ENCODE results near the gene OAF.
"Not testable (repeated sequence)": the region's sequence is repeated elsewhere in the genome, so short reads cannot be mapped to it uniquely, and the experiment has no call there.

OAF gene

GRCh38 chr11:120243221-120243620, 32.4 kb downstream of the OAF start:
- DNase-seq (ENCODE audit: low spot score): no peak

- peak; percentile 66 for DNase-seq (ENCODE audit: low spot score)
Measured at GRCh38 chr11:120244476-120245365, 33.9 kb downstream of the OAF start.

GRCh38 chr11:120245434-120245833, 34.6 kb downstream of the OAF start:
- DNase-seq (ENCODE audit: low spot score): no peak

GRCh38 chr11:120248551-120249278, 37.9 kb downstream of the OAF start:
- peak; percentile 85 for DNase-seq (ENCODE audit: low spot score)

GRCh38 chr11:120249279-120250262, 38.7 kb downstream of the OAF start:
- no peak for DNase-seq (ENCODE audit: low spot score)

GRCh38 chr11:120253377-120253776, 42.5 kb downstream of the OAF start:
- not testable (repeated sequence) for DNase-seq (ENCODE audit: low spot score)

- DNase-seq (ENCODE audit: low spot score): no peak
Measured at GRCh38 chr11:120254788-120255518, 44.1 kb downstream of the OAF start.

- no peak for DNase-seq (ENCODE audit: low spot score)
Measured at GRCh38 chr11:120255519-120255866, 44.7 kb downstream of the OAF start.

- DNase-seq (ENCODE audit: low spot score): no peak
Measured at GRCh38 chr11:120256178-120256577, 45.3 kb downstream of the OAF start.

- DNase-seq (ENCODE audit: low spot score): no peak
Measured at GRCh38 chr11:120256779-120257178, 45.9 kb downstream of the OAF start.

GRCh38 chr11:120257346-120257745, 46.5 kb downstream of the OAF start:
- DNase-seq (ENCODE audit: low spot score): no peak

GRCh38 chr11:120258661-120259060, 47.8 kb downstream of the OAF start:
- no peak for DNase-seq (ENCODE audit: low spot score)

GRCh38 chr11:120259241-120259640, 48.4 kb downstream of the OAF start:
- DNase-seq (ENCODE audit: low spot score): no peak

- DNase-seq (ENCODE audit: low spot score): no peak
Measured at GRCh38 chr11:120259988-120260565, 49.2 kb downstream of the OAF start.

GRCh38 chr11:120260616-120261015, 49.8 kb downstream of the OAF start:
- DNase-seq (ENCODE audit: low spot score): no peak

GRCh38 chr11:120261321-120261720, 50.5 kb downstream of the OAF start:
- no peak for DNase-seq (ENCODE audit: low spot score)

GRCh38 chr11:120261931-120262330, 51.1 kb downstream of the OAF start:
- DNase-seq (ENCODE audit: low spot score): no peak

GRCh38 chr11:120267319-120267718, 56.5 kb downstream of the OAF start:
- no peak for DNase-seq (ENCODE audit: low spot score)

- DNase-seq (ENCODE audit: low spot score): no peak
Measured at GRCh38 chr11:120268686-120269085, 57.9 kb downstream of the OAF start.

- DNase-seq (ENCODE audit: low spot score): no peak
Measured at GRCh38 chr11:120270386-120270785, 59.6 kb downstream of the OAF start.

- no peak for DNase-seq (ENCODE audit: low spot score)
Measured at GRCh38 chr11:120271672-120272071, 60.8 kb downstream of the OAF start.
